ENCODE results near the gene DNAJB12.

DNA sequence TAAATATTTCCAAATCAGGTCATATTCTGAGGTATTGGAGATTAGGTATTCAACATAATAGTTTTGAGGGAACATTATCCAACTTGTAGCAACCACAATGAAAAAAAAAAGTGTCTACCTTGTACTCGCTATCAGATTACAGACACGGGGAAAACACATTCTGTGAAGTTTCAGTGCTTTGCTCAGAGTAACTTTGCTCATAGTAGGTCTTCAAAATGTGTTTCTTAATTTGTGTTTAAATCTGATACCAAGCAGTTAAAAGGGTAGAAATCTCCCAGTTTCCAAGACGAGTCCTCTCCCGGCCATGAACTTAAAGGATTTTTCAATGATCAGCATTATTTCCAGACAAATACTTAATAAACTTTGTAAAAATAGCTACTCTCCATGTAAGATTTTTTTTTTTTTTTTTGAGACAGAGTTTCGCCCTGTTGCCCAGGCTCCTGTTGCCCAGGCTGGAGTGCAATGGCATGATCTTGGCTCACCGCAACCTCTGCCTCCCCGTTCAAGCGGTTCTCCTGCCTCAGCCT is 41.8 kb downstream of the DNAJB12 start:
- TF ChIP-seq, protein P1, sequence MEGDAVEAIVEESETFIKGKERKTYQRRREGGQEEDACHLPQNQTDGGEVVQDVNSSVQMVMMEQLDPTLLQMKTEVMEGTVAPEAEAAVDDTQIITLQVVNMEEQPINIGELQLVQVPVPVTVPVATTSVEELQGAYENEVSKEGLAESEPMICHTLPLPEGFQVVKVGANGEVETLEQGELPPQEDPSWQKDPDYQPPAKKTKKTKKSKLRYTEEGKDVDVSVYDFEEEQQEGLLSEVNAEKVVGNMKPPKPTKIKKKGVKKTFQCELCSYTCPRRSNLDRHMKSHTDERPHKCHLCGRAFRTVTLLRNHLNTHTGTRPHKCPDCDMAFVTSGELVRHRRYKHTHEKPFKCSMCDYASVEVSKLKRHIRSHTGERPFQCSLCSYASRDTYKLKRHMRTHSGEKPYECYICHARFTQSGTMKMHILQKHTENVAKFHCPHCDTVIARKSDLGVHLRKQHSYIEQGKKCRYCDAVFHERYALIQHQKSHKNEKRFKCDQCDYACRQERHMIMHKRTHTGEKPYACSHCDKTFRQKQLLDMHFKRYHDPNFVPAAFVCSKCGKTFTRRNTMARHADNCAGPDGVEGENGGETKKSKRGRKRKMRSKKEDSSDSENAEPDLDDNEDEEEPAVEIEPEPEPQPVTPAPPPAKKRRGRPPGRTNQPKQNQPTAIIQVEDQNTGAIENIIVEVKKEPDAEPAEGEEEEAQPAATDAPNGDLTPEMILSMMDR (IDR thresholded peaks at IDR 0.05; ENCODE audit: low read length), result no peak
- TF ChIP-seq EZH2 (optimal IDR thresholded peaks at IDR 0.05; ENCODE audit: low read depth, low read length), result no peak

All from MM.1S (cell line).